ENCODE measurements around the gene PLXNB1. TPM values are rescaled to one million over a fixed set of nuclear protein-coding genes. Genes with fewer than 3 reads are reported as not detected.

PLXNB1 gene
- total RNA-seq, 1 experiment from 2014 or later, result 35.6 TPM

GRCh38 chr3:48460517-48460902 lies 30.6 kb upstream of the PLXNB1 start (continued):
- no peak for TF ChIP-seq REST (IDR thresholded peaks at IDR 0.05; ENCODE audit: low read depth)

- no peak for TF ChIP-seq FOSL1 (IDR thresholded peaks at IDR 0.05; ENCODE audit: low read depth)
- TF ChIP-seq, protein P1, sequence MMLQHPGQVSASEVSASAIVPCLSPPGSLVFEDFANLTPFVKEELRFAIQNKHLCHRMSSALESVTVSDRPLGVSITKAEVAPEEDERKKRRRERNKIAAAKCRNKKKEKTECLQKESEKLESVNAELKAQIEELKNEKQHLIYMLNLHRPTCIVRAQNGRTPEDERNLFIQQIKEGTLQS (IDR thresholded peaks at IDR 0.05), result no peak
- TF ChIP-seq EZH2 (IDR thresholded peaks at IDR 0.05), result no peak
- TF ChIP-seq EGR1 (IDR thresholded peaks at IDR 0.05; ENCODE audit: low read depth), result no peak
- no peak for TF ChIP-seq SIN3A (IDR thresholded peaks at IDR 0.05; ENCODE audit: low read depth)
- no peak for TF ChIP-seq CEBPB (IDR thresholded peaks at IDR 0.05; ENCODE audit: low read depth)
- TF ChIP-seq POLR2A (IDR thresholded peaks at IDR 0.05; ENCODE audit: borderline replicate concordance, extremely low read depth, insufficient read depth, insufficient read length), result no peak
- TF ChIP-seq ELF1 (IDR thresholded peaks at IDR 0.05; ENCODE audit: borderline replicate concordance, low read depth), result no peak
- TF ChIP-seq ZBTB33 (IDR thresholded peaks at IDR 0.05; ENCODE audit: extremely low read depth, insufficient replicate concordance, low read length), result no peak
- TF ChIP-seq, protein P2, sequence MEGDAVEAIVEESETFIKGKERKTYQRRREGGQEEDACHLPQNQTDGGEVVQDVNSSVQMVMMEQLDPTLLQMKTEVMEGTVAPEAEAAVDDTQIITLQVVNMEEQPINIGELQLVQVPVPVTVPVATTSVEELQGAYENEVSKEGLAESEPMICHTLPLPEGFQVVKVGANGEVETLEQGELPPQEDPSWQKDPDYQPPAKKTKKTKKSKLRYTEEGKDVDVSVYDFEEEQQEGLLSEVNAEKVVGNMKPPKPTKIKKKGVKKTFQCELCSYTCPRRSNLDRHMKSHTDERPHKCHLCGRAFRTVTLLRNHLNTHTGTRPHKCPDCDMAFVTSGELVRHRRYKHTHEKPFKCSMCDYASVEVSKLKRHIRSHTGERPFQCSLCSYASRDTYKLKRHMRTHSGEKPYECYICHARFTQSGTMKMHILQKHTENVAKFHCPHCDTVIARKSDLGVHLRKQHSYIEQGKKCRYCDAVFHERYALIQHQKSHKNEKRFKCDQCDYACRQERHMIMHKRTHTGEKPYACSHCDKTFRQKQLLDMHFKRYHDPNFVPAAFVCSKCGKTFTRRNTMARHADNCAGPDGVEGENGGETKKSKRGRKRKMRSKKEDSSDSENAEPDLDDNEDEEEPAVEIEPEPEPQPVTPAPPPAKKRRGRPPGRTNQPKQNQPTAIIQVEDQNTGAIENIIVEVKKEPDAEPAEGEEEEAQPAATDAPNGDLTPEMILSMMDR (IDR thresholded peaks at IDR 0.05 in 2 of 3, conservative IDR thresholded peaks at IDR 0.05 in 1 of 3; ENCODE audit: borderline replicate concordance in 1 of 3, insufficient read depth in 1 of 3, low read depth in 2 of 3, low read length in 2 of 3), result no peak
- TF ChIP-seq TCF7L2 (IDR thresholded peaks at IDR 0.05; ENCODE audit: borderline replicate concordance, extremely low read depth, insufficient read depth, insufficient read length), result no peak
- no peak for TF ChIP-seq JUND (IDR thresholded peaks at IDR 0.05)
- TF ChIP-seq ZNF274 (IDR thresholded peaks at IDR 0.05; ENCODE audit: low read depth, low read length), result no peak
- RAD21 ChIA-PET (ENCODE audit: low non-redundant PET in 1 of 2, low total read pairs in 2 of 2, uncharacterized antibody in 2 of 2, unreplicated experiment in 2 of 2), result no interaction called here
- BruUV-seq (replicated peaks), result no TSS peak
- H2AFZ ChIP-seq (ENCODE audit: low read depth, low read length, poor library complexity, severe bottlenecking), result no peak overlapping the region
- no peak overlapping the region for H3K9ac ChIP-seq (ENCODE audit: low read length)
- no peak for ATAC-seq
- no peaks in the 10 kb centered on the region for H3K9me2 ChIP-seq (ENCODE audit: insufficient read depth)
- peaks cover 42 to 43% of the 10 kb centered on the region in 2 experiments for H3K36me3 ChIP-seq (ENCODE audit: control insufficient read depth in 1 of 2, insufficient read depth in 2 of 2, low read length in 2 of 2)
- no peak for DNase-seq (ENCODE audit: low read depth, low spot score)
- intact Hi-C loops (cut with micrococcal nuclease), result no loop called here
- H3K9me3 ChIP-seq (ENCODE audit: control insufficient read depth in 1 of 2, insufficient read depth in 1 of 2, low read depth in 1 of 2, low read length in 2 of 2), result no peaks in the 10 kb centered on the region
- no peak overlapping the region for H3K4me3 ChIP-seq (replicated peaks in 1 of 2; ENCODE audit: low read depth in 1 of 2, low read length in 2 of 2)
- CTCF ChIA-PET, result no interaction called here
- H3K79me2 ChIP-seq (ENCODE audit: insufficient read depth, low read length), result no peaks in the 10 kb centered on the region
- no peaks in the 10 kb centered on the region for H3K27me3 ChIP-seq (ENCODE audit: insufficient read depth, low read length)
- no peak overlapping the region for H3K27ac ChIP-seq (ENCODE audit: low read depth, low read length)
- POLR2A ChIA-PET, result no interaction called here
- H3K4me1 ChIP-seq (ENCODE audit: control insufficient read depth in 1 of 2, insufficient read depth in 2 of 2, low read length in 2 of 2), result peaks cover 0 to 2% of the 10 kb centered on the region in 2 experiments; a peak in 2 of 4 replicates
- no peaks in the 10 kb centered on the region for H4K20me1 ChIP-seq (ENCODE audit: insufficient read depth)
- H3K4me2 ChIP-seq (ENCODE audit: low read length), result no peak overlapping the region
Observed at GRCh38 chr3:48459773-48460516, 30.1 kb upstream of the PLXNB1 start.
